Activated CD4-positive, alpha-beta T cell treated with anti-CD3 and anti-CD28 coated beads, Interleukin-2, Interleukin-6, amounts not matched to agents 100 ng/mL and 50 ng/mL, durations not matched to agents 16 hours and 8 hours (primary cell): Measurements from ENCODE around the gene MTHFD1L.
"Not testable (repeated sequence)": the region's sequence is repeated elsewhere in the genome, so short reads cannot be mapped to it uniquely, and the experiment has no call there.

Experiments used
- DNase-seq: peaks from one replicate; pipeline ENCODE4 v3.0.0-alpha.2; 2020

The MTHFD1L gene

DNA sequence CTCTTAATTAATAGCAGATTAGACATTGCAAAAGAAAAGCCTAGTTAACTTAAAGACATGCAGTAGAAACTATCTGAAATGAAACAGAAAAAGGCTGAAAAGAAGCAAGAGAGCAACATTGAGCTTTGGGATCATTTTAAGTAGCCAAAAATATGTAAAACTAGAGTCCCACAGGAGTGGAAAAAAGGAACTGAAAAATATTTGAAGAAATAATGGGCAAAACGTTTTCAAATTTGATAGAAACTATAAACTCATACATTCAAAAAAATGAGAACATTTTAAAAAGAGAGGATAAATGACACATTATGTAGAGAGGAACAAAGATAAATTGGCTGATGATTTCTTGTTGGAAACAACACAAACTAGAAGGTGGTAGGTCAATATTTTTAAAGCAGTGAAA is 208.2 kb downstream of the MTHFD1L start:
- DNase-seq: no peak

DNA sequence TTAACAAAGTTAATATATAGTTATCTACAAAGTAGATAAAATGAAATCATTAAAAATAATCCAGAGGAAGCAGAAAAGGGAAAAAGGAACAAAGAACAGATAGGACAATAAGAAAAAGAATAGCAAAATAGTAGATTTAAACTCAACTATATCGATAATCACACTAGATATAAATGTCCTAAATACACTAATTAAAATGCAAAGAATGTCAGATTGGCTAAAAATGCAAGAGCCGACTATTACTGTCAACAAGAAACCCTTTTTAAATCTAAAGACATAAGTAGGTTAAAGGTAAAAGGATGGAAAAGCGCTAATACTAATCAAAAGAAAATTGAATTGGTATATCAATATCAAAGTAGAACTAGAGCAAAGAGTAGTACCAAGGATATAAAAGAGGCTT is 209.5 kb downstream of the MTHFD1L start:
- no peak for DNase-seq

DNA sequence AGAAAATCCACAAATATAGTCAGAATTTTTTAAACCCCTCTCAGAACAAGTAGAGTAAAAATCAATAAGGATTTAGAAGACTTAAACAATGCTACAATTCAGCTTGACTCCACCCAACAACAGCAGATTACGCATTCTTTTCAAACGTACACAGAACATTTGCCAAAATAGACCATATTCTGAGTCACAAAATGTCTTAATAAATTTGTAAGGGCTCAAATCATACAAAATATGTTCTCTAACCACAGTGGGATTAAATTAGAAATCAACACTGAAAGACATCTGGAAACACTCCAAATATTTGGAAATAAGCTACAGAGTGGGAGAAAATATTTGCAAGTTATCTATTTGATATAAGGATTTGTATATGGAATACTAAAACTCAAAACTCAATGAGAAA is 210.0 kb downstream of the MTHFD1L start:
- no peak for DNase-seq

DNA sequence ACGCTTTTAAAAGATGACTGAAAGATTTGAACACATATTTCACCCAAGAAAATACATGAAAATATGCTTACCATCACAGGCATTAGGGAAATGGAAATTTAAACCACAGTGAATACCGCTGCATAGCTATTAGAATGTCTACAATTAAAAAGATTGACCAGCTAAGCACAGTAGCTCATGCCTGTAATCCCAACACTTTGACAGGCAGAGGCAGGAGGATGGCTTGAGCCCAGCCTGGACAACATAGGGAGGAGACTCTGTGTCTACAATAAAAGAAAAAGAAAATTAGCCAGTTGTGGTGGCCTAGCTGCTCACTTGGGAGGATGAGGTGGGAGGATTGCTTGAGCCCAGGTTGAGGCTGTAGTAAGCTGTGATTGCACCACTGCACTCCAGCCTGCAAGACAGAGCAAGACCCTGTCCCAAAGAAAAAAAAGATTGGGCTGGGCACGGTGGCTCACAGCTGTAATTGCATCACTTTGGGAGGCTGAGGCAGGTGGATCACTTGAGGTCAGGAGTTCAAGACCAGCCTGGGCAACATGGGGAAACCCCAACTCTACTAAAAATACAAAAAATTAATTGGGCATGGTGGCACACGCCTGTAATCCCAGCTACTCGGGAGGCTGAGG is 210.5 kb downstream of the MTHFD1L start:
- no peak for DNase-seq

DNA sequence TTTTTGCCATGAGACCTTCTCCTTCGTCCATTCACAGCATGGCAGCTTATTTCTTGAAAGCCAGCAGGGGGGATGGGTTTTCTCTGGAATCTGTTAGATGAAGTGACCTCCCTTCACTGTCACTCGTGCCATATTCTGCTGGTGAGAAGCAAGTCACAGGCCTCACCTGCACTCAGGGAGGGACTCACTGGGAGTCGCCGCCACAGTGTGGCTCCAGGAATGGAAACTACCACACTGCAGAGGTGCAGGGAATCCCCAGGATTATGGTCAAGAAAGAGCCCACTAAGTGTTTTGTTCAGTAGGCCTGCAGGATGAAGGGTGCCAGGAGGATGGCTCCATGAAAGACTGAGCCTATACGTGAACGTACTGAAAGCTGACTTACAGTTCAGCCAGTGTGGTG is 213.2 kb downstream of the MTHFD1L start:
- DNase-seq: no peak

DNA sequence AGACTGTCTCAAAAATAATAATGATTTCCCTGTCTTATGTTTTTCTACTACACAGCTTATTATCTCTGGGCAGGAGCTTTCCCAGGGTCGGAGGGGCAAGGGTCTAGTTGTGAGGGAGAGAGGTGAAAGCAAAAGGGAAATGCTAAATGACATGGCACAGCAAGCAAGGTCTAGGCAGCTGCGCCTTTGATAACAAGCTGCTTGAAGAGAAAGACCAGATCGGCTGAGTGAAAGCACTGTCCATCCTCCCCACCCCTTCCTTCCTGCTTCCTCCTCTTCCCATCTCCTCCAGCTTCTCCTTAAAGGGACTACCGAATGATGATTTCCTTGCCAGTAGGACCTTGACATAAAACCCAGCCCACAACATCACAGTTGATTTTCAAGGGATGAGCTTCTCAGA is 216.2 kb downstream of the MTHFD1L start:
- no peak for DNase-seq

DNA sequence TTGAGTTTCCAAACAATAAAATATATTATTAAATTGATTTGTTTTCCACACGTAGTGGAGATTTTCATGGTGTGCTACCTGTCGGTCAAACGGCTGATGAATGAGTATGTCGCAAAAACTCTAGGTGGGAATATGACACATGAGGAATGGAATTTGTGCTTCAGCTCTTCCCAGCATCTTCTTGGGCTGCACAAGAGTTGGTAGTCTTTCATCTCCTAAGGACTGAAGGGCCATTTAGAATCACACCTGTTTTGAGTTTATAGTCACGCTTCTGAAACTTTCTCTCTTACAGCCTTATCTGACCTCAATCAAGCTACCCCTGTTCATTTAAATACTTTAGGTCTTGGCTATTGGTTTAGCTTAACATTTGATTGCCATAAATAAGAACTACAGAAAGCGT is 216.6 kb downstream of the MTHFD1L start:
- DNase-seq: no peak

DNA sequence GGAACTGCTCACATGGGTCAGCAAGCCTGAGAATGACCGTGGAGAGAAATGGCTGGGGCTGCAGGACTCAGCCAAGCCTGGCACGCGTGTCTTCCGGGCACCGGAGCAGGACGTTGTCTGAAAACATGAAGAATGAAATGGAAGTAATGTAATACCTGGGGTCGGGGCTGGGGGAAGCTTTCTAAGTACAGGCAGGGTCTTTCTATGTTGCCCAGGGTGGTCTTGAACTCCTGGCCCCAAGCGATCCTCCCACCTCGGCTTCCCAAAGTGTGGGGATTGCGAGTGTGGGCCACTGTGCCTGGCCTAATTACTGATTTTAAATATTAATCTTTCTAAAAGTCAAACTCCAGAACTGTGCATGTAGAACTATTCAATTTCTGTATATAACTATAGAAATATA is 218.8 kb downstream of the MTHFD1L start:
- no peak for DNase-seq

DNA sequence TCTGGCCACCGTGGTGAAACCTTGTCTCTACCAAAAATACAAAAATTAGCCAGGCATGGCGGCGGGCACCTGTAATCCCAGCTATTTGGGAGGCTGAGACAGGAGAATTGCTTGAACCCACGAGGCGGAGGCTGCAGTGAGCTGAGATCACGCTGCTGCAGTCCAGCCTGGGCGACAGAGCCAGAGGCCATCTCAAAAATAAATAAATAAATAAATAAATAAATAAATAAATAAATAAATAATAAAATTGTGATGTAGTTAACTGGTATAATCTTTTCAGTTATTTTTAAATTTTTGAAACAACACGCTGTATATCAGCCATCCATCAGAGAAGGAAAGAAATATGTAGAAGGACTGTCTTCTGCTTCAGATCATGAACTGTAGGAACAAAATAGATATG is 221.6 kb downstream of the MTHFD1L start:
- DNase-seq: not testable (repeated sequence)

DNA sequence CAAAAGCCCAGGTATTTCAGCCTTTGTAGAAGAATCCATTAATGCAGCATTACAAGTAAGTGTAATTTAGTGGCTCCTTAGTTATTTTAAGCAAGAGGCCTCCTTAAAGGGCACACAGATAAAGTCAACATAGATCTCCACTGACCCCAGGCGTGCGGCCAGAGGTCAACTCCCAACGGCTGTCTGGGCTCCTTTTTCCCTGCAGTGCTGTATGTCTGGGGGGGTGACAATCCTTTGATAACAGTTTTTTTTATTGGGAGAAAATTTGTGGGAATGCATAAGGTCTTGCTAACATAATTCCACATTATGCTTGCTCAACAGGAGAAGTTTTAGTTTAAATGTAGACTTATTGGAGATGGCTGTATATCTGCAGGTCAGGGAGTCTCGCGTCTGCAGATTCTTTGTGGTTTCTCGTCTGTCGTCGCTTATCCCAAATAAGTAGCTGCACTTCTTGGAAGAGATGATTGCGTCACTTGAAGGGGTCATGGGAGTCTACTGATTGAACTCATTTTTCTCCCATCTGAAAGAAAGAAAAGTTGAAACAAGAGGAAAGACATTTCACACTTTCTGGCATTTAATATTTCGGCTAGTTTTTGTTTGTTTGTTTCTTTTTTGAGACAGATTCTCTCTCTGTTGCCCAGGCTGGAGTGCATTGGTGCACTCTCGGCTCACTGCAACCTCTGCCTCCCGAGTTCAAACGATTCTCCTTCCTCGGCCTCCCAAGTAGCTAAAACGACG is 222.5 kb downstream of the MTHFD1L start:
- no peak for DNase-seq

DNA sequence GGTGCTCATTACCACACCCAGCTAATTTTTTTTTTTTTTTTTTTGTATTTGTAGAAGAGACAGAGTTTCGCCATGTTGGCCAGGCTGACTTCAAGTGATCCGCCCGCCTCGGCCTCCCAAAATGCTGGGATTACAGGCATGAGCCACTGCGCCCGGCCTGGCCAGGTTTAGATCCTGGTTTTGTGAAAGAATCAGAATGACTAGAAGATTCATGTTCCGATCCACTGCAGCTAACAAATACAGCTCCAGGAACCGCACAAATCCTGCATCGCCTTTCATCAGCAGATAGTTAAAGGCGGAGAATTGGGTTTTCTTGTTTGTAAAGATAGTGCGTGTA is 223.1 kb downstream of the MTHFD1L start:
- DNase-seq: no peak

DNA sequence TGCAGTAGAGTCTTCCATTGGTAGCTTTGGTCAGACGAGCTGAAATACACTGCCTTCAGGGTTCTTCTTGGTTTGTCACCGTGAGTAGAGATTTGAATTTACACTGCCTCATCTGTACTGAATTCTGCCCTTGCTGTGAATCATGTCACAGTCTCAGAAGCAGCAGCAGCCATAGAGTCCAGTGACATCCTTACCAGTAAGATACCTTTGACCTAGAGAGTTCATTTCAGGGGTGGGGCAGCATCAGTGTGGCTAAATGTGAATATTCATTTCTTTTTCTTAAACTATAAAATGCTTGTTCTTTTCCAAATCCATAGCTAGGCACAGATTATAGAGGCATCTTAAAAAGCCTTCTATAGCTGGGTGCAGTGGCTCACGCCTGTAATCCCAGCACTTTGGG is 223.5 kb downstream of the MTHFD1L start:
- DNase-seq: no peak

DNA sequence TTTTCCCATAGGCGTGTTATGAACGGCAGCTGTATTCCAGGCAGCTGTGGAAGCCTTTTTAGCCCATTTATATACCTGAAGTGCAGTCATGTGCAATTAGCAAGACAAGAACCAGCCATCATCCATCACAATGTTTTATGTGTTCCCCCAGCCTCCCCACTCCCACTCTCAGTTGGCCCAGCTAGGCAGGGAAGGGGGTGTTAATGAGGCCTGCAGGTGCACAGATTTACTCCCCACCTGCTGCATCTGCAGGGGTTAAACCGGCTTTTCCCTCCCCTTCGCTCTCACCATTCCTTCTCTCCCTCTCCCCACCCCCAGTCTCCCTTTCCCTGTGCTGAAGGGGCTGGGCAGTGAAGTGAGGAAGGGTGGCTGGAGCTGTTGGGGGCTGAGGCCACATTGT is 224.5 kb downstream of the MTHFD1L start:
- DNase-seq: no peak

DNA sequence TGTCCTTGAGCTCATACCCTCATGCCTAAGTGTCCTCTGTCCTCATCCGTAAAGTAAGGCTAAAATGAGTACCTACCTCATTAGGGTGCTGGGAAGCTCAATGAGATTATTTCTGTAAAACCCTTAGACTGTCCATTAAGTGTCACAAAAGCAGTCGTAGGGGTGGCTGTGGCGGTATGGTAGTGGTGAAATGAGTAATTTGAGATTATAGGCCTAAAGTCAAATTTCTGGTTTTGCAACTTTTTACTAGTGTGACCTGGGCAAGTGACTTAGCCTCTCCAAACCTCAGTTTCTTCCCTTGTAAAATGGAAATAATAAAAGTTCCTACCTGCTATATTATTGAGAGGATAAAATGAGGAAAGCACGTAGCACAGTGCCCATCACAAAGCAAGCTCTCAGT is 226.1 kb downstream of the MTHFD1L start:
- peak; percentile 24 for DNase-seq

DNA sequence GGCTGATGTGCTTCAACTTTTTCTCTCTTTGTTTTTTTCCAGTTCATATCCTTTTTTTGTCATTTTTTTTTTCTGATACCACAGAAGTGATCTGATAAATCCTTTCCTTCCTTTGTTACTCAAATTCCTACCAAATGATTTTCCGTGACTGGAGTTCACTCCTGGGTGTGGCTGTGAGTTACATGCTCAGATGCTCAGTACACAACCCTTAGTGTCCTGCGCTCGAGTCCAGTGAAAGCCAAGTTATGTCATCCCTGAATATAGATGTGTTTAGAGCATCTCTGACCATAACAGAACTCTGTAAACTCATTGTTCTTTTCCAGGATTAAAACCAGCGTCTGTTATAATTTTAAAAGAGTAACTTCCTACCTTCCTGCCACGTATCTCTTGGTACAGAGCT is 227.1 kb downstream of the MTHFD1L start:
- peak; percentile 25 for DNase-seq

DNA sequence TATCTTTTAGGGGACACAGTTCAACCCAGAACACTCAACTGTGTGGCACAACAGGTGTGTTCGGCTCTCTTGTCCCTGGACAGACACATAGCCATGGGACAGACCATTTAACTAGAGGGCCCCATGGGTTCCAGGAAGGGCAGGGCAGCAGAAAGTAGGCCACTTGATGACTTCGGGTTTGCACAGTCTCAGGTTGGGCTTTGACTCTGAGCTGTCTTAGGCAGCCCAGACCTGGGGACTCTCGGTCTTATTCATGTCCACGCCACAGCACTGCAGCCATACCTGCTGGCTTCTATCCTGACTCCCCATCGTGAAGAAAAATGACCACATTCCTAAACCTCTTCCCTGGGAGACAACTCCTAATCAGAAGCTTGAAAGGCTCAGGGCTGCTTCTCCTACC is 228.2 kb downstream of the MTHFD1L start:
- peak; percentile 10 for DNase-seq

DNA sequence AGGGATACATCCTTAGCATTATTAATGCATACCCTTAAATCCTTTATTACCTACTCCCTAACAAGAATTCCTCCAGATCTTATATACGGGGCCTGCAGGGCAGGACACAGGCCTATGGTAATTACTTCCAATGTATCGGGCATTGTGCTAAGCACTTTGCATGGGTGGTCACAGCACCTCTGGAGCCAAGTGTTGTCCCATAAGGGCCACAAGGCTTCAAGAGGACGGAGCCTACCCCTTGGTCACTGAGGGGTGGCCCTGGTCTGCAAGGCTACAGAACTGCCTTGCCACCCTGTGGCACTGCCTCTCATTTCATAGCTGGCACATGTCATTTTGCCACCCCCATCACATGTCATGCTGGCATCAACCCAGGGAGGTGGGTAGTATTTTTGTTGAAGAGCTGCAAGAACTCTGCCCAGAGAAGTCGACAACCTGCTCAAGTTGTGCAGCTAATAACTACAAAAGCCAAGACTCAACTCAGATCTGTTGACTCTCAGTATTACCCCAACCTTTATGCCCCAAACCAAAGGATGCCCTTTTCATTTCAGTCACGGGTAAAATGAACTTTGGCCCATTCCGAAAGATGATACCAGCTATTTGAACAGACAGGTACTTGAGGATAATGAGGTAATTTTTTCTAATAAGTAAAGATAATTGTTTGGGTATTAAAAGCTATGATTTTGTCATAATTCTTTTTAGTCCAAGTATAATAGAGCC is 230.2 kb downstream of the MTHFD1L start:
- no peak for DNase-seq

DNA sequence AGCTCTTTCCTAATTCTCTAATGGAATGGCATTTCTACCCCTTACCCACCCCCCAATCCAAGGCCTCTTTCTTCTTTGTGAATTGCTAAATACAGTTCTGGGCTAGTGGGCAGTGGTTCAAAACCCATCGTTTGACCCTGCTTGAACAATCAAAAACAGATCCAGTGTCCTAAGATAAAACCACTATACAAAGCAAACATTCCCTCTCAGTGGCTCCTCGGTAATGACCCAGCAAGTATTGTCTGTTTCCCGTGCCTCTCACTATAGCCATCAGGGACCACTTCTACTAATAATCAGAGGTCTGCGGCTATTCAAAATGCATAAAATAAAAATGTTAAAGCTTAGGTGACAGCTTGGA is 230.7 kb downstream of the MTHFD1L start:
- DNase-seq: no peak

DNA sequence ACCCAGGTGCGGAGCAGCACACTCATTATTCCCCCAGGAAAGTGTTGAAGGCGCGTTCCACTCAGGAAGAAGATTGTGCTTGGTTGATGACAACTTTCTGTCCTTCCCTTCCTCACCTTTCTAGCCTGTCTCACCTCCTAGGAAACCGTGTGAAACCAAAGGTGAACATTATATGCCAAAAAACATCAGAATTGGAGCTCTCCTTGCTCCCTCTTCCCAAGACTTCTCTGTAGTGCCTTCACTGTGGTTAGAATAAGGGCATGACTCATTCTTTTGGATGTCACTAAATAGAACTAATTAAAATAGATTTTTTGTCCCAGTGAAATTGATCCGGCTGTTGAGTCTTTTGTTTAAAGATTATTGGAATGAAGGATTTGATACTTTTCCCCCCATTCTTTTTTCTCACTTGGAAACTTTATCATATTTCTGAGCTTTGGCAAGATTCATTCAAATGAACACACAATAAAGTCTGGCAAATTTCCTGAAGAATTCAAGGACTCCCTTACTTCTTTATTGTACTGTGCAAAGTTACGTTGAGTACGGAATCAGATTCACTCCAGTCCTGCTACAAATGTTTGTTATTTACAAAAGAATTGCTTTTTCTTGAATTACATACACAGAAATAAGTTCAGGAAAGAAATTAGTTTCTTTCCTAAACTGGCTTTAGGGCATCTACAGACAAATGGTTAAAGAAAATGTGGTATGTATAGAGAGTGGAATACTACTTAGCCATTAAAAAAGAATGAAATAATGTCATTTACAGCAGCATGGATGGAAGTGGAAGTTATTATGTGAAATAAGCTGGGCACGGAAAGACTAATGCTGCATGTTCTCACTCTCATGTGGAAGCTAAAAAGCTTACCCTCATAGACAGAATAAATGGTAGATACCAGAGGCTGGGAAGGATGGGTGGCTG is 231.4 kb downstream of the MTHFD1L start:
- DNase-seq: no peak

DNA sequence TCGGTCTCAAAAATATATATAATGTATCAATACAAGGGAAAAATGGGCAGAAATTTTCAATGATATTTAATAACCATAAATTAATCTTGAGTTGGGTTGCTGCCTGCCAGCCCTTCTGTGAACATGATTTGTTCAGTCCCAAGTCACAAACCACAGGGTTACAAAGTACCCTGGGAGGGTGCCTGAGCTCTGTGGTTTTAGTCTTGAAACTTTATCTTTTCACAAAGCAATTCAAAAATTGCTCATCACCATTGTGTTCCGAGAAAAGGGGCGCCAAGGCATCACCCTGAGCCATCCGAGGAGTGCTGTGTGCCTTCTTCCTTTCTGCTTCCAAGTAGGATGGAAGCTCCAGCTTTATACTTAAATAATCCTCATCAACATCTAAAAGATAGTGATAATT is 232.7 kb downstream of the MTHFD1L start:
- DNase-seq: peak; percentile 82

DNA sequence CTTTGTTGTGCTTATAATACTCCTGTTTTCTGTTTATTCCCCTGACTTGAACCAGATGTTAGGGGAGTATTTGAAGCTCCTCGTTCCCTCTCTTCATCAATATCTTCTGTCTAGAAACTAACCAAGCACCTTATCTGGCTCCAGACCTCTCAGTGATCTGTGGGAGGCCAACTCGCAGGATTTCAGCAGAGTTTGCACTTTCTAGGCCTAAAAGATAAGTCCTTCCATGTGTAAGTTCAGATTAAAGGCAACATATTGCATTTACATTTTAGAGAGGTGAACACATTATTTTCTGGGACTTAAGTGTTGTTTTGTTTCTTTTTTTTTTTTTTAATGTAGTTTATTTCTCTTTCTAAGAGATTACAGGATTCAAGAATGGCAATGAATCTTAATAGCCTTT is 234.8 kb downstream of the MTHFD1L start:
- no peak for DNase-seq

DNA sequence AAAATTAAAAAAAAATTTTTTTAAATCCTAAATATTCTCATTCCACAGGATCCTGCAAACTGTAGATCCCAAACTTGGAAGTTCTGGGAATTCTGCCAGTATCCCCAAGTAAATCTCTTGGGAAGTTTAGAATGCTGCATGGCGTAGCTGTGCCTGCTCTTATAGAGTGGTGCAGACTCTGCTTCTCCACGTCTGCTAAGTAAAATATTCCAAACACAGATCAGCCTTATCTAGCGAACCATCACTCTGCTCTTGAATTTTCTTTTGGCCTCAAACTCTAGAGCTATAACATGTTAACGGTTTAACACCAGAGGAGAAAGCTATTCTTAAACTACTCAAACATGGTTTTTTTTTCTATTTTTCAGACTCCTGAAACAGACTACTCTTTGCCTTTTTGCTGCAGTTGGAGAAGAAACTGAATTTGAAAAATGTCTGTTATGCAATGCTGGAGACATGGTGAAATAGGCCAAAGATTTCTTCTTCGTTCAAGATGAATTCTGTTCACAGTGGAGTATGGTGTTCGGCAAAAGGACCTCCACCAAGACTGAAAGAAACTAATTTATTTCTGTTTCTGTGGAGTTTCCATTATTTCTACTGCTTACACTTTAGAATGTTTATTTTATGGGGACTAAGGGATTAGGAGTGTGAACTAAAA is 235.8 kb downstream of the MTHFD1L start:
- DNase-seq: no peak
